HepG2 (cell line): ENCODE measurements around the gene PHLPP2. TPM values are rescaled to one million over a fixed set of nuclear protein-coding genes. Genes with fewer than 3 reads are reported as not detected.

Experiments used
- AKAP8 ChIP-seq: sonication (generic); formaldehyde crosslinking; IDR thresholded peaks from 2 replicates; pipeline ENCODE4 v1.5.1; 2020; ENCODE audit warnings: mild to moderate bottlenecking, missing genetic modification reagents
- DNMT1 ChIP-seq: sonication (generic); formaldehyde crosslinking; IDR thresholded peaks from 2 replicates; pipeline ENCODE4 v1.5.1; 2020; ENCODE audit warnings: mild to moderate bottlenecking, missing genetic modification reagents
- EP300 ChIP-seq, 3 experiments: sonication (generic) in 1 of 3; formaldehyde crosslinking in 1 of 3; IDR thresholded peaks; 2 replicates each; pipeline versions ENCODE4 v1.5.1 to v1.6.1; 2011 to 2020; ENCODE audit warnings: low read depth in 2 of 3, low read length in 2 of 3, borderline replicate concordance in 1 of 3, improper control_type of control experiment in 1 of 3, mild to moderate bottlenecking in 1 of 3, missing genetic modification reagents in 1 of 3, moderate library complexity in 1 of 3
- ERF ChIP-seq: IDR thresholded peaks from 2 replicates; pipeline ENCODE4 v1.6.1; 2018; ENCODE audit warnings: missing biosample characterization, missing genetic modification reagents
- HOXA9 ChIP-seq: sonication (generic); formaldehyde crosslinking; IDR thresholded peaks from 2 replicates; pipeline ENCODE4 v1.8.1; 2022; ENCODE audit warnings: missing genetic modification reagents, mild to moderate bottlenecking, moderate library complexity, borderline replicate concordance
- MEIS1 ChIP-seq: sonication (generic); formaldehyde crosslinking; IDR thresholded peaks from 2 replicates; pipeline ENCODE4 v1.9.0; 2021; ENCODE audit warnings: mild to moderate bottlenecking, missing genetic modification reagents, moderate library complexity, borderline replicate concordance
- MYNN ChIP-seq: sonication (generic); formaldehyde crosslinking; IDR thresholded peaks from 2 replicates; pipeline ENCODE4 v1.4.0; 2020; ENCODE audit warnings: mild to moderate bottlenecking, low read depth, missing genetic modification reagents
- NFIB ChIP-seq: sonication (generic); formaldehyde crosslinking; IDR thresholded peaks from 2 replicates; pipeline ENCODE4 v1.9.0; 2021; ENCODE audit warnings: missing genetic modification reagents, mild to moderate bottlenecking, borderline replicate concordance
- NR2C2 ChIP-seq: sonication (generic); formaldehyde crosslinking; IDR thresholded peaks from 2 replicates; pipeline ENCODE4 v1.4.0; 2020; ENCODE audit warnings: missing genetic modification reagents, mild to moderate bottlenecking, moderate library complexity, borderline replicate concordance
- NR3C1 ChIP-seq: sonication (generic); formaldehyde crosslinking; IDR thresholded peaks from 2 replicates; pipeline ENCODE4 v1.4.0; 2020; ENCODE audit warnings: missing genetic modification reagents
- PBX2 ChIP-seq: IDR thresholded peaks from 2 replicates; pipeline ENCODE4 v1.6.1; 2016; ENCODE audit warnings: control low read depth
- RBM22 ChIP-seq: fragments of 200-400 bp; formaldehyde crosslinking; optimal IDR thresholded peaks from 2 replicates; pipeline ENCODE3; 2017; ENCODE audit warnings: mild to moderate bottlenecking, low read length, moderate library complexity
- RCOR2 ChIP-seq: IDR thresholded peaks from 2 replicates; pipeline ENCODE4 v1.6.1; 2016; ENCODE audit warnings: missing biosample characterization, missing genetic modification reagents
- SALL1 ChIP-seq: sonication (generic); formaldehyde crosslinking; IDR thresholded peaks from 2 replicates; pipeline ENCODE4 v1.8.0; 2022; ENCODE audit warnings: mild to moderate bottlenecking, missing genetic modification reagents
- SMYD3 ChIP-seq: sonication (generic); formaldehyde crosslinking; IDR thresholded peaks from 2 replicates; pipeline ENCODE4 v1.8.1; 2023; ENCODE audit warnings: mild to moderate bottlenecking, missing genetic modification reagents
- SP140L ChIP-seq: sonication (generic); formaldehyde crosslinking; IDR thresholded peaks from 2 replicates; pipeline ENCODE4 v1.4.0; 2020; ENCODE audit warnings: missing genetic modification reagents, borderline replicate concordance
- ZBTB1 ChIP-seq: sonication (generic); formaldehyde crosslinking; IDR thresholded peaks from 2 replicates; pipeline ENCODE4 v1.4.0; 2020; ENCODE audit warnings: missing genetic modification reagents, borderline replicate concordance
- ZNF251 ChIP-seq: sonication (generic); formaldehyde crosslinking; IDR thresholded peaks from 2 replicates; pipeline ENCODE4 v1.9.0; 2021; ENCODE audit warnings: mild to moderate bottlenecking, missing genetic modification reagents
- polyA plus RNA-seq, 8 experiments: library from polyadenylated mRNA; depleted of rRNA in 3 of 8; stranded (reverse) in 7 of 8; unstranded in 1 of 8; fragments of >200 nt; fragmentation: Illumina TruSeq in 4 of 8; extraction: Trizol in 4 of 8; gene quantifications; 2 replicates each; pipeline versions ENCODE4 v1.2.1 to v1.2.3, GENCODE V29; 2011 to 2016; ENCODE audit warnings: low read depth in 4 of 8, missing spikeins in 1 of 8, mixed read lengths in 1 of 8; ENCODE audit not compliant: insufficient read depth in 1 of 8
- total RNA-seq, 5 experiments: library from RNA; depleted of rRNA; stranded (reverse); fragments of >200 nt; fragmentation: Illumina TruSeq; extraction: Trizol; gene quantifications; 2 replicates each; pipeline ENCODE4 v1.2.3, GENCODE V29; 2016; ENCODE audit warnings: low read depth in 1 of 5
- TF ChIP-seq, protein P1 (sequence below): sonication (generic); formaldehyde crosslinking; IDR thresholded peaks from 2 replicates; pipeline ENCODE4 v1.5.1; 2020; ENCODE audit warnings: mild to moderate bottlenecking, missing genetic modification reagents, moderate library complexity
- TF ChIP-seq, protein P2 (sequence below): sonication (generic); formaldehyde crosslinking; IDR thresholded peaks from 2 replicates; pipeline ENCODE4 v1.4.0; 2020; ENCODE audit warnings: mild to moderate bottlenecking, missing genetic modification reagents
- TF ChIP-seq, protein P3 (sequence below): sonication (generic); formaldehyde crosslinking; IDR thresholded peaks from 2 replicates; pipeline ENCODE4 v1.4.0; 2020; ENCODE audit warnings: missing genetic modification reagents

Gene PHLPP2
- total and polyA plus RNA-seq, 2 of the 13 experiments (the other 11 are each of a cell fraction or from before 2014, with no cell fraction given), result 8.9 TPM

GRCh38 chr16:71723537-71724319, 773 bp downstream of the PHLPP2 start (continued):
- TF ChIP-seq, protein P1, sequence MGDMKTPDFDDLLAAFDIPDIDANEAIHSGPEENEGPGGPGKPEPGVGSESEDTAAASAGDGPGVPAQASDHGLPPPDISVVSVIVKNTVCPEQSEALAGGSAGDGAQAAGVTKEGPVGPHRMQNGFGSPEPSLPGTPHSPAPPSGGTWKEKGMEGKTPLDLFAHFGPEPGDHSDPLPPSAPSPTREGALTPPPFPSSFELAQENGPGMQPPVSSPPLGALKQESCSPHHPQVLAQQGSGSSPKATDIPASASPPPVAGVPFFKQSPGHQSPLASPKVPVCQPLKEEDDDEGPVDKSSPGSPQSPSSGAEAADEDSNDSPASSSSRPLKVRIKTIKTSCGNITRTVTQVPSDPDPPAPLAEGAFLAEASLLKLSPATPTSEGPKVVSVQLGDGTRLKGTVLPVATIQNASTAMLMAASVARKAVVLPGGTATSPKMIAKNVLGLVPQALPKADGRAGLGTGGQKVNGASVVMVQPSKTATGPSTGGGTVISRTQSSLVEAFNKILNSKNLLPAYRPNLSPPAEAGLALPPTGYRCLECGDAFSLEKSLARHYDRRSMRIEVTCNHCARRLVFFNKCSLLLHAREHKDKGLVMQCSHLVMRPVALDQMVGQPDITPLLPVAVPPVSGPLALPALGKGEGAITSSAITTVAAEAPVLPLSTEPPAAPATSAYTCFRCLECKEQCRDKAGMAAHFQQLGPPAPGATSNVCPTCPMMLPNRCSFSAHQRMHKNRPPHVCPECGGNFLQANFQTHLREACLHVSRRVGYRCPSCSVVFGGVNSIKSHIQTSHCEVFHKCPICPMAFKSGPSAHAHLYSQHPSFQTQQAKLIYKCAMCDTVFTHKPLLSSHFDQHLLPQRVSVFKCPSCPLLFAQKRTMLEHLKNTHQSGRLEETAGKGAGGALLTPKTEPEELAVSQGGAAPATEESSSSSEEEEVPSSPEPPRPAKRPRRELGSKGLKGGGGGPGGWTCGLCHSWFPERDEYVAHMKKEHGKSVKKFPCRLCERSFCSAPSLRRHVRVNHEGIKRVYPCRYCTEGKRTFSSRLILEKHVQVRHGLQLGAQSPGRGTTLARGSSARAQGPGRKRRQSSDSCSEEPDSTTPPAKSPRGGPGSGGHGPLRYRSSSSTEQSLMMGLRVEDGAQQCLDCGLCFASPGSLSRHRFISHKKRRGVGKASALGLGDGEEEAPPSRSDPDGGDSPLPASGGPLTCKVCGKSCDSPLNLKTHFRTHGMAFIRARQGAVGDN (CRISPR knock-in tag), result peak; percentile 90
- TF ChIP-seq PBX2 (no peak), ZBTB1 (CRISPR knock-in tag) (no peak), ERF (CRISPR knock-in tag) (no peak), SP140L (CRISPR knock-in tag) (no peak), NFIB (CRISPR knock-in tag) (no peak), NR2C2 (CRISPR knock-in tag) (no peak), SALL1 (CRISPR knock-in tag) (peak; percentile 85), NR3C1 (CRISPR knock-in tag) (no peak), SMYD3 (CRISPR knock-in tag) (no peak), RCOR2 (CRISPR knock-in tag) (no peak), AKAP8 (no peak), EP300 (IDR thresholded peaks at IDR 0.05; ENCODE audit: low read depth in 2 of 2, low read length in 2 of 2) (no peak), EP300 (CRISPR knock-in tag; IDR thresholded peaks at IDR 0.05; ENCODE audit: borderline replicate concordance) (no peak), DNMT1 (CRISPR knock-in tag) (no peak), HOXA9 (CRISPR knock-in tag) (no peak), RBM22 (no peak), MEIS1 (CRISPR knock-in tag) (0 out of 2 replicates have a peak, but pooled peaks have one; percentile 64), ZNF251 (no peak), MYNN (CRISPR knock-in tag) (no peak)
- TF ChIP-seq, protein P2, sequence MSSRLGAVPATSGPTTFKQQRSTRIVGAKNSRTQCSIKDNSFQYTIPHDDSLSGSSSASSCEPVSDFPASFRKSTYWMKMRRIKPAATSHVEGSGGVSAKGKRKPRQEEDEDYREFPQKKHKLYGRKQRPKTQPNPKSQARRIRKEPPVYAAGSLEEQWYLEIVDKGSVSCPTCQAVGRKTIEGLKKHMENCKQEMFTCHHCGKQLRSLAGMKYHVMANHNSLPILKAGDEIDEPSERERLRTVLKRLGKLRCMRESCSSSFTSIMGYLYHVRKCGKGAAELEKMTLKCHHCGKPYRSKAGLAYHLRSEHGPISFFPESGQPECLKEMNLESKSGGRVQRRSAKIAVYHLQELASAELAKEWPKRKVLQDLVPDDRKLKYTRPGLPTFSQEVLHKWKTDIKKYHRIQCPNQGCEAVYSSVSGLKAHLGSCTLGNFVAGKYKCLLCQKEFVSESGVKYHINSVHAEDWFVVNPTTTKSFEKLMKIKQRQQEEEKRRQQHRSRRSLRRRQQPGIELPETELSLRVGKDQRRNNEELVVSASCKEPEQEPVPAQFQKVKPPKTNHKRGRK (CRISPR knock-in tag), result no peak
- TF ChIP-seq, protein P3, sequence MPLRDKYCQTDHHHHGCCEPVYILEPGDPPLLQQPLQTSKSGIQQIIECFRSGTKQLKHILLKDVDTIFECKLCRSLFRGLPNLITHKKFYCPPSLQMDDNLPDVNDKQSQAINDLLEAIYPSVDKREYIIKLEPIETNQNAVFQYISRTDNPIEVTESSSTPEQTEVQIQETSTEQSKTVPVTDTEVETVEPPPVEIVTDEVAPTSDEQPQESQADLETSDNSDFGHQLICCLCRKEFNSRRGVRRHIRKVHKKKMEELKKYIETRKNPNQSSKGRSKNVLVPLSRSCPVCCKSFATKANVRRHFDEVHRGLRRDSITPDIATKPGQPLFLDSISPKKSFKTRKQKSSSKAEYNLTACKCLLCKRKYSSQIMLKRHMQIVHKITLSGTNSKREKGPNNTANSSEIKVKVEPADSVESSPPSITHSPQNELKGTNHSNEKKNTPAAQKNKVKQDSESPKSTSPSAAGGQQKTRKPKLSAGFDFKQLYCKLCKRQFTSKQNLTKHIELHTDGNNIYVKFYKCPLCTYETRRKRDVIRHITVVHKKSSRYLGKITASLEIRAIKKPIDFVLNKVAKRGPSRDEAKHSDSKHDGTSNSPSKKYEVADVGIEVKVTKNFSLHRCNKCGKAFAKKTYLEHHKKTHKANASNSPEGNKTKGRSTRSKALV (CRISPR knock-in tag), result peak; percentile 11; the same call in 1 of the 2 replicates
